NCI-H2171 treated with DMSO at 0.1 percent for 48 hours (cell line): Measurements from ENCODE around the gene CLASP1.
"Not testable (repeated sequence)": the region's sequence is repeated elsewhere in the genome, so short reads cannot be mapped to it uniquely, and the experiment has no call there.

Experiments
- DNase-seq: peaks from one replicate; lab custom pipeline; 2025; lab: John Stamatoyannopoulos, UW

The CLASP1 gene

DNA sequence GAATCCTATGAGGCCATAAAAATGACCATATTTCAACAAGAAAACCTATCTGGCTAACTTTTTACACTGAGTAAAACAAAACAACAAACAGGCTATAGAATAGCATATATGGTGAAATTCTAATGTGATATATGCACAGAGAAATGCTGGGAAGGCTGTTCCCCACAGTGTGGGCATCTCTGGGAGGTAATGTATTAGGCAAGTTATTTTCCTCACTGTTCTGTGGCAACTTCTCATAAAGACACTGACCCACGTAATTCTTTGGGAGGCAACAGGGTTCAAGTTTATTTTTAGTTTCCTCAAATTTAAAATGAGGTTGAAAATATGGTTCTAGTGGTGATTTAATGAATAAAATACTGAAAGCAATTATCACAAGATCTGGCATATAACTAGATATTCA lies 71.9 kb downstream of the CLASP1 start:
- no peak for DNase-seq

DNA sequence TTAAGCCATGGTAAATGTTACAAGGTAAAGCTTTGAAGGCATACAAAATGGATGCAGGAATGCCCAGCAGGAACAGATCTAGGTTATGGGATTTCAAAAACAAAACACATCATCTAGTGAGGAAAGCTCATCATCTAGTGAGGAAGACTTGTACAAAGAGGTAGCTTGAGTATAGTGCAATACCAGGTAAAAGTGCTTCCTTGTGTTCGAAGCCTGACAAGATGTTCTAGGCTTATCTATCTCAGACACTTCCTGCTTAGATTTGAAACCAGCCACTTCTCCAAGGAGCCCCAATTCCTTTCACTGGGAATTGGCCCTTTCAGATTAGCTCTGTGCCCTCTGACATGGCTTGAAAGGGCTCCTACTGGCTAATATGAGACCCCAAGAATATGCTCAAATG lies 73.0 kb downstream of the CLASP1 start:
- DNase-seq, result no peak

GRCh38 chr2:121575800-121576199 lies 73.5 kb downstream of the CLASP1 start:
- DNase-seq, result no peak

DNA sequence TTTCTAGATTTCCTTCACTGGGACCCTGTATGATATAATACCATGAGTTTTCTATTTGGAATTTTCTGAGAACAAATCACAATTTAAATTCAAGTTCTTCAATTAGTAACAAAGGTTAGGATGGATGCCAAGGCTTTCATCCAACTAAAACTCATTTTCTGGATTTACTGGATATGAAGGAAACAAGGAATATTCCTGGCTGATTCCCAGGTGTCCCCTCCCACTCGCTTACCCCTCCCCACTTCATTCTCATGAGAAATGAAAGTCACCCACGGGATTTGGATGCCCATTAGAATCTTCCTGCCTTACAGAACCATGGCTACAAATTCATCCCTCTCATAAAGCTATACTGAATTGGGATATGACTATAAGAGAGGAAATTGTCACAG lies 78.6 kb downstream of the CLASP1 start:
- peak; percentile 47 for DNase-seq

DNA sequence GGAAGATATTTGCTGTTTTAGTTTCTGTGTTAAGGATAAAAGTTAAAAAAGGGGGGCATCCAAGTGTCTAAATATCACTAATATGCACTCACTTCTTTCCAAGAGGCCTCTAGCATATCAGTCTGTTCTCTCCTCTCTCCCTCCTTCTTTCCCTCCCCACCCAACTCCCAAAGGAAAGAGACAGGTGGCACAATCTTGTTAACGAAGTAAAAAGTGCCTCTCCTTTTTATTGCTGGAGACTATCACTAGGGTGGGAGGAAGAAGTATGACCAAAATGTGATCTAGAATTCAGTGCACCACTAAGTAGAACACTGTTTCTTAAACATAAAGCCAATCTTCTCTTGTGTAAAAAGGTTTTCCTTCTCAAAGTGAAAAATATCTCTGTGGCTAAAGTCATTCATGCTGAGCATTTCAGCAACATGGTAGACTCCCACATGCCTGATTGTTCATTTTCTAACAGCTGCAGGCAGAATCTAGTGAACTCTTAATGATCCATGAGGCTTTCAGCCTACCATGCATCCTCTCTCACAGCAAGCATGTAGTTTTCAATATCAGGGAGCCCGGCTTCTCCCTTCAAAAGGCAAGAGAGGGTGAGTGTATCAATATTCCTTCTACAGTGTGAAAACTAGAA lies 79.1 kb downstream of the CLASP1 start:
- DNase-seq, result peak; percentile 84

DNA sequence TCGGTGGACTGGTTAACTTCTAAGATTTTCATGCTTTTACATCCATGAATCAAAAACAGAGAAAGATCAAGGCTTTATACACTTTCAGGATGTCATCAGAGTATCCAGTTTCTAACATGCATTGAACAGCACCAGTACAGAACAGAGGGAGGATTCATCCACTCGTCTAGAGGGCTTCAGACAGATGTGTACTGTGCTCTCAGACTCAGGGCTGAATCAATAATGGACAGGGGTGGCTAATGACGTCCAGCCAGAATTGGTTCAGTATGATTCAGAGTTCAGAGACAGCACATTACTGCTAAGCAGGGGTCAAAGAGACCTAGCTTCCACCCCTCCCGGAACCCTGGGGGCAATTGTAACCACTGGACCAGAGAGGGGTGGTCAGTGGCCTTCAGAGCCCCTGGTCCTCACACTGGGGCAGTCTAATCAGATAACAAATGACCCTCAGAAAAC lies 81.3 kb downstream of the CLASP1 start:
- no peak for DNase-seq

GRCh38 chr2:121567452-121567851 lies 81.8 kb downstream of the CLASP1 start:
- no peak for DNase-seq

GRCh38 chr2:121565389-121566250 lies 83.6 kb downstream of the CLASP1 start:
- peak; percentile 92 for DNase-seq

GRCh38 chr2:121564905-121565304 lies 84.4 kb downstream of the CLASP1 start:
- no peak for DNase-seq

- DNase-seq, result not testable (repeated sequence)
Observed at GRCh38 chr2:121563754-121564153, 85.5 kb downstream of the CLASP1 start.

- no peak for DNase-seq
Observed at GRCh38 chr2:121562269-121563176, 86.7 kb downstream of the CLASP1 start.

DNA sequence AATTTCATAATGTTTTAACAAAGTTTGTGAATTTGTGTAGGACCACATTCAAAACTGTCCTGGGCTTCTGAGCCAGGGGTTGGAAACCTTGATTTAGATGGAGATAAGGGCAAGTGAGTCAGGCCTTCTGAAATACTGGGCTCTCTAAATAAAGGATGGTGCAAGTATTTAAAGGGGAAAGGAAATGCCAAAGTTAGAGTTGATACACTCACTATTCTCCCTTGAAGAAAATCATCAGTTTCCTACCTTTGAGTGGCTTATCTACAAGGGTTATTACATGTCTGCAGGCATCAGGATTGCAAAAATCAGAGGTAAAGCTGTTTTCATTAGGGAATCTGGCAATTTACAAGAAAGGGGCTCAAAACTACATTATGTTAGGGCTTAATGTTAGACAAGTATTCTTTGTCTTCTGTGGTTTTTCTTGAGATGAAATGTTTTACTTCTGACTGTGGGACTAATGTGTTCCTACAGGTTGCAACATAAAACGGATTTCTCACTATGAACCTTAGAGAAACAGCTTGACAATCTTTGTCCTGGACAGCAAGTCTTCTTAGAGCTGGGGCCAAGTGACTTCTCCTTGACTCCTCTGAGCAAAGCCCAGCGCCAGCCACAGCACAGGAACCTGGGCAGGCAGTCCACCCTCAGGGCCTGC lies 87.5 kb downstream of the CLASP1 start:
- DNase-seq, result no peak

GRCh38 chr2:121558329-121558728 lies 90.9 kb downstream of the CLASP1 start:
- no peak for DNase-seq

GRCh38 chr2:121555008-121555407 lies 94.3 kb downstream of the CLASP1 start:
- peak; percentile 38 for DNase-seq

DNA sequence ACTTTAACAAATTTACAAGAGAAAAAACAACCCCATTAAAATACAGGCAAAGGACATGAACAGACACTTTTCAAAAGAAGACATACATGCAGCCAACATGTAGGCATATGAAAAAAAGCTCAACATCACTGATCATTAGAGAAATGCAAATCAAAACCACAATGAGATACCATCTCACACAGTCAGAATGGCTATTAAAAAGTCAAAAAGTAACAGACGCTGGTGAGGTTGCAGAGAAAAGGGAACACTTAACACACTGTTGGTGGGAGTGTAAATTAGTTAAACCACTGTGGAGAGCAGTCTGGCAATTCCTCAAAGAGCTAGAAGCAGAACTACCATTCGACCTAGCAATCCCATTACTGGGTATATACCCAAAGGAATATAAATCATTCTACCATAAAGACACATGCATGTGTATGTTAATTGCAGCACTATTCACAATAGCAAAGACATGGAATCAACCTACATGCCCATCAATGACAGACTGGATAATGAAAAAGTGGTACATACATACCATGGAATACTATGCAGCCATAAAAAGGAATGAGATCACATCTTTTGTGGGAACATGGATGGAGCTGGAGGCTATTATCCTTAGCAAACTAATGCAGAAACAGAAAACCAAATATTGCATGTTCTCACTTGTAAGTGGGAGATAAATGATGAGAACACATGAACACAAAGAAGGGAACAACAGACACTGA lies 96.6 kb downstream of the CLASP1 start:
- not testable (repeated sequence) for DNase-seq

DNA sequence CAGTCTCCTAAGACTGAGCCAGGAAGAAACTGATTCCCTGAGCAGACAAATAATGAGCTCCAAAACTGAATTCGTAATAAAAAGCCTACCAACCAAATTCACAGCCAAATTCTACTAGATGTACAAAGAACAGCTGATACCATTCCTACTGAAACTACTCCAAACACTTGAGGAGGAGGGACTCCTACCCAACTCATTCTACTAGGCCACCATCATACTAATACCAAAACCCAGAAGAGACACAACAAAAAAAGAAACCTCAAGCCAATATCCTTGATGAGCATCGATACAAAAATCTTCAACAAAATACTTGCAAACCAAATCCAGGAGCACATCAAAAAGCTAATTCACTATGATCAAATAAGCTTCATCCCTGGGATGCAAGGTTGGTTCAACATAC lies 98.6 kb downstream of the CLASP1 start:
- DNase-seq, result no peak

DNA sequence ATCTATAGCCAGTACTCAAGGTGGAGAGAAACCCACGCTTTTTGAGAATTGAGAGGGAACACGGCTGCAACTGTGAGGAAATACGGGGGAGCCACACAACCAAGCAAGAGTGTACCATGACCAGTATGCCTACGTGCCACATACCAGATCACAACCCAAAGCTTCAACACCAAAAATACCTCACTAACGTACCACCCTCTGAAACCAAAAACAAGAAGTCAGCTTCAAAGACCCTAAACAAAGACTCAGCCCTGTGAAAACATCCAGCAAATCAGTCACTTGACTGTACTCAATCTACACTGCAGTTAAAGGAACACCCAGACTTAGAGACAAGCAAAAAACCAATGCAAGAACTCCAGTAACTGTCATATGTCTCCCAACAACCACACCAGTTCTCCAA lies 101.6 kb downstream of the CLASP1 start:
- no peak for DNase-seq

GRCh38 chr2:121545913-121546312 lies 103.3 kb downstream of the CLASP1 start:
- no peak for DNase-seq

DNA sequence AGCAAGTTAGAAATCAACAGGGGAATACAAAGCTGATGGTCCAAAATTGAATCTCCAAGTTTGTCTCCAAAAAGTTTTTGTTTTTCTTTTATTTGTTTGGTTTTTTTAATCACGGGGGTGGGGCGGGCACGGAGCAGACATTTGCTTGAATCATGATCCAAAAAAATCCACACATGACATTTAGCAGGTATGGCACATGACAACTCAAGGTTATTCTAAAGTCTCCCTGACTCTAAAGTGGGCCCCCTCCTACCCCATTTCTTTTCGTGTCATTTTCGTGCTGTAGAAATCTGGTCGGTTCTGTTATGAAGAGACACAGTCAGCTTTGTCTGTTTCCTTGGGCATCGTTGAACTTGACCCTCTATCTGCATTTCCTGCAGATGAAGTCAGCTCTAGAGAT lies 104.0 kb downstream of the CLASP1 start:
- no peak for DNase-seq

DNA sequence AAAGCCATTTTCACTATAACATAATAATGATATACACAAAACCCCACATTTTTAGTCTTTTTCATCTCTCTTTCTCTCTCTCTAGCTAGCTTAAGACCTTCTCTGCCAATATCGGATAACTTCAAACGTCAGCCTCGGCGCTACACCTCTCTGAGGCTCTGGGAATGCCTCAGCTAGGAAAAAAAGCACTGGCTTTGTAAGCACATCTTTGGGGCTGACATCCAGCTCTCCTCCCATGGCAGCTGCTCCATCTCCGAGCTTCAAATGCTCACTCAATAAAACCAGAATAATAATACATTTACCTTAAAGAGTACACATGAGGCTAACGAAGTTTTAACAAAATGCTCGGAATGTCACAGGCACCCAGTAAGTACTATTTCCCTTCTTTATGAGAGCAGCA lies 107.8 kb downstream of the CLASP1 start:
- DNase-seq, result no peak

- DNase-seq, result no peak
Observed at GRCh38 chr2:121539750-121540469, 109.4 kb downstream of the CLASP1 start.
